Activated CD8-positive, alpha-beta memory T cell treated with anti-CD3 and anti-CD28 coated beads, Interleukin-2, amount 50 U/mL, for 48 hours (primary cell): ENCODE data around the gene ANKRD34C.
A peak's percentile ranks its signal among the peaks of the same experiment; 100 is the strongest.

ENCODE experiments used
- DNase-seq: peaks from one replicate; pipeline ENCODE4 v3.0.0-alpha.2; 2020

The ANKRD34C gene

DNA sequence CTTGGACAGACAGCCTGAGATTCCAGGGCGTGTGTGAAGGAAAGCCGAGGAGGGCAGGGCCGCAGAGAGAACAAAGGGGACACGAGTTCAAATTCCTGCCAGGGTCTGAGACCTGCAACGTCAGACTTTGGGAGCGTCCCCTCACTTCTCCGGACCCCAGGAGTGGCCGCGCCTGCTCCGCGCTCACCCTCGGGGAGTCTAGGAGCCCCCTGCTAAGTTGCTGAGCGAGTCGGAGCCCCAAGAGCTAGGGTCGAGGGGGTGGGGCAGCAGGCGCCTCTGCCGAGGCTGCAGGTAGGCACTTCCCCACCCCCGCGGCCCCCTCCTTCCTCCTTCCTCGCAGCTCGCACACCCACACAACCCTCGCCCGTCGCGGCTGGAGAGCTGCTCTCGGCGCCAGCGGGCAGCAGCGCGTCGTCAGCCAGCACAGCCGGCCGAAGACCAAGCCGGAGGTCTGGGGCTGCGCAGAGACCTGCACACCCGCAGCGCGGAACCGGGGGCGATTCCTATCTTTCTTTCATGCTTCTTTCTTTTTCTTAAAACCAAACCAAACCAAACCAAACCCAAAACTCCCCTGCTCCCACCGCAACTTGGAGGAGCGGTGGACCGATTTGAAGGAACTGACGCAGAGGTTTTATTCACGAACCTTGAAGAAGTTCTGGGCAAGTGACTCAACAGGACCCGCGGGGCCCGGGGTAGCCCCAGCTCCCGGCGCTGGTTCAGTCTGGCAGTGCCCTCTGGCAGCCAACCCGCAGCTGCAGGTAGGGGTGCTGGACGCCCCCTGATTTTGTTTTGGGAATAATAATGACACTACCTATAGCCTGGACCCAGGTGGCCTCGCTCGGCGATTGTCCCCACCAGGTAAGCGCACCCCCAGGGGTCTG, at the start of gene ANKRD34C:
Gene ANKRD34C, plus strand, starts transcription at position 352 of the 881 bp plus-strand sequence. CDS start 10,563 bp downstream, outside the sequence.
- no peak for DNase-seq

DNA sequence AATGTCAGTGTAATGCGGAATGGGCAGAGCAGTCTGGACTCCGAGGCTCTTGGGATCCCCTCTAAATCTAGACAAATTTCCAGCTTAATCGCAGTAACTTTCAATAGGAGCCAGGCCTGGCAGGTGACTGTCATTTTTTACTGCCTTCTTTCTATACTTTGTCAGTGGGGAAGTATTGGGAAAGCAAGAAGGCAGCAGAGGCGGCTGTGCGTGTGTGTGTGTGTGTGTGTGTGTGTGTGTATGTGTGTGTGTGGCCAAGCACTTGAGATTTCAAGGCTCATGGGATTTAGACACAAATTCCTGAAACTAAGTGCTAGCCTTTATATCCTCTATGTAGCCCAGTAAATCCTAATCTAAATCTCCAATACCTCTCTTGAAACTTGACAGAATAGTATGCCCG, 49.3 kb upstream of the ANKRD34C start:
- DNase-seq, result no peak

DNA sequence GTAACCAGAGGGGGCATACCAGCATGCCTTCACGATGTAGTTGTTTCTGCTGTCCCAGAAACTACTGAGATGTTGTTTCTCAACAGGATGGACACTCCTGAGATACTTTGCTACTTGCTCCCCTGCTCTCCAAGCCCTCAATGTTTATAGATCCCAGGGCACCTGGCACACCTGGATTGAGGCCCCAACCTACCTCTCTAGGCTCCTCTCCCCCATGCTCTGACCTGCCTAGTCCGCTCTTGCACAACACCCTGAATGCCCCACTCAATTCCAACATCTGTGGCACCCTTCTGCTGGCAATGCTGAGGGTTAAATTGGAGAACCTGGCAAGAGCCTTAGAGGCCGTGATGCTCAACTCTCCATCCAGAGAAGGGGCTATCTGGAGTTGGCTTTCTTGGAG, 42.5 kb upstream of the ANKRD34C start:
- no peak for DNase-seq

DNA sequence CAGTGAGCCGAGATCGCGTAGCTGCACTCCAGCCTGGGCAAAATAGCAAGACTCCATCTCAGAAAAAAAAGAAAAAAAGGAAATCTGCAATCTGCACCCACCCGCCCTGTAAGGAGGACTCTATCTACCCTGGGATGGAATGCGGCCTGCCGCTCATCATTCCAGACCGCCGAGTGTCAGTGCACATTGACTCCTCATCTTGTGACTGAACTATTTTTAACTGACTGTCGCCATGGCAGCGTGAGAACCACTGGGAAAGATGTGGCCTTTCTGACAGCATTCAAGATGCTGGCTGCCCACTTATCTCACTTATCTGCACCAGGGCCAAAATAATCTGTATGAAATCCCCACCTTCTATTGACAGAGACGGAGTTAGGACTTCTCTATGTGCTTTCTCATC, 38.8 kb upstream of the ANKRD34C start:
- no peak for DNase-seq

DNA sequence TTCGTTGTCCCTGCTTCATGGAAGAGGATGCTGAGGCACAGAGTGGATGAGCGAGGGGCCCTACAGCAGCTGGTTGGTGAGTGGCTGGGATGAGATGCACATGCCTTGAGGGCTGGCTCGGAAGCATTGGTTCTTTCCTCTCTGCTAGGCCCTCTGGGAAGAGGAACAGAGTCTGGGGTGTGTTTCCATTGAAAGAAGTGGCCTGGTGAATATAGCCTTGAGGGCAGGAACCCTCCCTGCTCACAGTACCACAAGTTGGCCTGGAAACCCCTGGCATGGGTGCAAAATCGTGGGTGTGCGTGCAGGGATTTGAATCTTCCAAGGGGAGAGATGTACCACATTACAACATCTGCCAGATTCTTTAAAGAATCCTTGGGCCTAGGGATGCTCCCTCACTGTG, 37.6 kb upstream of the ANKRD34C start:
- no peak for DNase-seq

DNA sequence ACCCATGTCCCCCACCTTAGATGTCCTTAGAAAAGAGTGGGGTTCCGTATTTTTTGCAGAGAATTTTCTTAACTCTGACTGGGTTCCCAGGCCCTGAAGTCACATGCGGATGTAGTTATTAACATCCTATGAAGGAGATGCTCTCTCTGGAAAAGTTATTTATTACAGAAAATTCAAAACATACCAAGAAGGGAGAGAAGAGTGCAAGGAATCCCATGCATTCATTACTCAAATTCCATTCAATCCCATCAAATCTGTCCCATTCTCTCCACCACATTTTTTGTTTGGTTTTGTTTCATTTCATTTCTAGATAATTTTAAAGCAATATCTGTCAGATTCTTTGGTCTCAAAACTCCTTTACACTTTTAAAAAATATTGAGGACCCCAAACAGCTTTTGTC, 34.3 kb upstream of the ANKRD34C start:
- no peak for DNase-seq

DNA sequence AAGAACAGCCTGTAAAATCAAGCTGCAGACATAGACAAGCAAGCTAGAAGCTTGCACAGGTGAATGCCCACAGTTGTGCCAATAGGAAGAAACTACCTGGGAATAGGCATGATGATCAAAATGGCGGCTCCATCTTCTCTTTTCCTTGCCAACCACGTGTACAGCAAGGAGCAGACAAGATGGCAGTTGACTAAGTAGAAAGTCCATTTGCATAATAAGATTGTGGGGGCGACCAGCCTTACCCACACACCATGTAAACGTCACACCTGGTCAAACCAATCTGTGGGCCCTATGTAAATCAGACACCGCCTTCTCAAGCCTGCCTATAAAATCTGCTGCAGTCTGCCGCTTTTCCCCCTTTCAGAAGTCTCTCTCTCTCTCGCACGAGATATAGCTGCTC, 25.1 kb upstream of the ANKRD34C start:
- no peak for DNase-seq

DNA sequence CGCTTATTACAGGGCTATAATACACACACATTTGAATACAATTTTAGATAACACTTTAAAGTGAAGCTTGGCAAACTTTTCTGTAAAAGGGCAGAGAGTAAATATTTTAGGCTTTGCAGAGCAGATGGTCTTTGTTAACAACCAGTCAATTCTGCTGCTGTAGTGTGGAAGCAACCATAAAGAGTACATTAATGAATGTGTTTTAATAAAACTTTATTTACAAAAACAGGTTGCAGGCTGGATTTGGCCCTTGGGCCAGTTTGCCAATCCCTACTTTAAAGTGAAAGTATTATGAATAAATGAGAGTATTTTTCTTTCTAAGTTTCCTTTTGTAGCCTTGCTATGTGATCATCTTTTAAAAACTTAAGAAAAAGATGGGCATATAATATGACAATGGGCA, 20.7 kb upstream of the ANKRD34C start:
- no peak for DNase-seq

DNA sequence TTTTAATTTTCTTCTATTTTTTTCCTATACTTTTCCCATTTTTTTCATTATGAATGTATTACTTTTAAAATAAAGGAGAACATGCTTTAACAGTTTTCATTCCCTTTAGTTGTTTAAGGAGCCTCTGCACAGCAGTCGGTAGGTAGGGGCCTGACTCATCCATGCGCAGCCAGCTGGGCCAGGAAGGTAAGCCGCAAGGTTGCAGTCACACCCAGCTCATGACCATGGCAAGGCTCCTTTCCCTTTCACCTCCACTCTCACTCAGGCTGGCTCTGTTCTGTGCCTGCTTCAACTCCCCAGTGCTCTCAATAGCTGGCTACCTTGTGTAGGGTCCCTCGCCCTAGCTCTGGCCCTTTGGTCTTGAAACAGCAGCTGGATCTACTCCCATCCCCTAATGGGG, 17.4 kb upstream of the ANKRD34C start:
- no peak for DNase-seq

DNA sequence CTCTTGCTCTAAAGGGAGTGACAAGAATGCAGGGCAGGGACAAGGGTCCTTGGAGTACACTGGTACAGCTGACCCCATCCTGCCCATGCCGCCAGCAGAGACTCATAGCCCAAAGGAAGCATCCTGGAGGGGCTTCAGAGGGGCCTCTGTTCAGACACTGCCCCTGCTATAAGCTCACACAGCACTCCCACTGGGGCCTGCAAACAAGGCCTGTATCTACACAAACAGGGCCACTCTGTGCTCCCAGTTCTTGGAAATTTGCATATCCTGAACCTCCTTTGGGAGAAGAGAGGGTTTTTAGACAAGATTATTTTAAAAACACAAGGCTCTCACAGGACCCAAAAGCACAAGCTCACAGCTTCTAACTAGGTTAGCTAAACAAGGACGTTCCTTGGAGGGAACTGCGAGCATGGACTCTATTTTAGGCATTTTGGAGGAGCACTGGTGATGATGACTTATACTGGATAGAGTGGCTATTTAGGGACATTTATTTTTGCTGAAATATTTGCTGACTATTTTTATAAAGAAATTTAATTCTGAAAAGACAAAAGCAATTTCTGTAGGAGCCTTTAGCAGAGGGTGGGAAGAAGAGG, 16.4 kb upstream of the ANKRD34C start:
- no peak for DNase-seq

DNA sequence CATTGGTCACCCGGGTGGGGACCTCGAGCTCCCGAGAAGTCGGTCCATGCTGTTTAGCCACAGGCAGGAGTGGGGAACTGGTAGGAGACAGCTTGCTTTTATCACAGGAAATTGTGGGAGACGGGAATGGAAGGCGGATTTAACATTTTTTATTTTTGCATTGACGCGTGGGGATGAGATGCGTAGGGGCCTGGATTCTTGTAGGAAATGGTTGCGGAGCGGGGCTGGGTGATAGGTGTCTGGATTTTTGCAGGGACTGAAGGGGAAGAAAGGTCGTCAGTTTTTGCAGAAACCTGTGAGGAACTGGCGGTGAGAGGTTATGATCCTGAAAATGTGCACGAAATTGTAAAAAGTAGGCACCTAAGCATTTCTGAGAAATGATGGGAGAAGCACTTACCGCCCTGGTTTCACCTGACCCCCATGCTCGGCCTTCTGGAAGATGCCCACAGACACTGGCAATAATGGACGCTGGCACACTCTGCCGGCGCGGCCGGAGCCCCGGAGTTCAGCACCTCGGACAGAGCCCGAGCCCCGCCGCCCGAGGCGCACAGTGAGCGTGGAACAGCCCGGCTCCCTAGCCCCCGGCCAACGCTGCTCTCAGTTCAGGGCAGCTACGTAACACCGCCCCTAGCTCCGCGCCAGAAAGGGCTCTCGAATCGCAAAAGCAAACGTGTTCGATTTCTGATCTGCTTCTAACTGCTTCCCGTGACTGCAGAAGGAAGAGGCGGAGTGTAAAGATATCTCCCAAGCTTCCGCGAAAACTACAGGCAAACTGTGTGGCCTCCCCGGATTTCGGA, 928 bp downstream of the ANKRD34C start:
- peak; percentile 79 for DNase-seq

DNA sequence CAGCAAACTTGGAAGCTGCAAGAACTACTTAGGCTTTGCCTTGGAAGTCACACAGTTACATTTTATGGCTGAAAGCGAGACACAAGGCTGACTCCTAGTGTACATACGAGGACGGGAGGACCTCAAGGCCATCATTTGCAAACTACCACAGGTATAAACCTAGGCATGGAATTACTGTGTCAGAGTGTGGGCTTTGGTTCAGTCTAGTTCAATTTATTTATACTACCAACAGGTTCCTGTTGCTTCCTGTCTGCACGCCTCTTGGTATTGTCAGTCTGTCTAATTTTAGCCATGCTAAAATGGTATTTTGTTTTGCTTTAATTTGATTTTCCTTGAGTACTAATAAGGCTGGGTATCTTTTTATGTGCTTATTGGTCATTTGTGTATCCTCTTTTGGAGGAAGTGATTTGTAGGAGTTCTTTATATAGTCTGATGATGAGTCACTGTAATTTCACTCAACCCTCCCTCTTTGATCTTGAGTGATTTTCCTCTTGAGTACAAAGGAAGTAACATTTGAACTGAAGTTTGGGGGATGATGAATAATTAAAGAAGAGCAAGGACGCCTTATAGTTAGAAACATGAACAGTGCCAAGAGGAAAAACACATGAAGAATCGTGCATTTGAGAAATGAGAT, 8.2 kb downstream of the ANKRD34C start:
- DNase-seq, result no peak

DNA sequence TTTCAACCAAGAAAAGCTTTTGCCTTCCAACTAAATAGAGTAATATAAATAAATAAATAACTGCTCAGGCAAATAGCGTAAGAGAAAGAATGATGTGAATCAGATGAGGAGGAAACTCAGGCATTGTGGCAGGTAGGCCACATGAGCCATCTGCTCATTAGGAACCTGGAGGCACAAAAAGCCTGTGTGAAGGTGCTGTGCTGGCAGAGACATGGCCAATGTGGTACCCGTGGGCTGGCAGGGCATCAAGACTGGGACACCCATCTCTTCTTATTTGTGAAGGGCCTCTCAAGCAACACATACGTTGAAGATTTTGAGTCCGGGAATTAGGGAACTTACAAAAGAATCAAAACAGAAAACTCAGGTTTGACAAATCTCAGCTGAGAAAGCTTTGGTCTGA, 9.5 kb downstream of the ANKRD34C start:
- DNase-seq, result no peak

DNA sequence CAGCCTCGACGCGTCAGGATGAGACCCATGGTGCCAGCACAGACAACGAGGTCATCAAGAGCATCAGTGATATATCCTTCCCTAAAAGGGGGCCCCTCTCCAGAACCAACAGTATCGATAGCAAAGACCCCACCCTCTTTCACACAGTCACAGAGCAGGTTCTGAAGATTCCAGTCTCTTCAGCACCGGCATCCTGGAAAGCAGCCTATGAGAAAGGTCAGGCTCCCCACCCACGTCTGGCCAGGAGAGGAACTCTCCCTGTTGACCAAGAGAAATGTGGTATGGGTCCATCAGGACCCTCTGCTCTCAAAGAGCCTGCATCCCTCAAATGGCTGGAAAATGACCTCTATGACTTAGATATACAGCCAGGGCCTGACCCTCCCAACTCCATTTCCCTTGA, 11.6 kb downstream of the ANKRD34C start:
- DNase-seq, result no peak

DNA sequence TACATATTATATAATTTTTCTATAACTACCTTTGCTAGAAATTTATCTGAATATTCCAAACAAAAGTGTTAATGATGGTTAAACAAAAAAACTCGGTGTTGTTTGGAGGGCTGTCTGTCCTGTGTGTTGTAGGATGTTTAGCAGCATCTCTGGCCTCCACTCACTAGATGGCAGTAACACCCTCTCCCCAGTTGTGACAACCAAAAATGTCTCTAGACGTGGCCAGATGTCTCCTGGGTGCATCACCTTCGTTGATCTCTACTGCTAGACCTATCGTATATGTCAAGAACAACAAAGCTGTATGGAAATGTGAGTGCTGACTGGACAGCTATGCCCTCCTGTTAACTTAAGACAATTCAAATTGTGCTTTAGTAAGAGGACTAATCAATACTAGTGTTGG, 14.1 kb downstream of the ANKRD34C start:
- no peak for DNase-seq

DNA sequence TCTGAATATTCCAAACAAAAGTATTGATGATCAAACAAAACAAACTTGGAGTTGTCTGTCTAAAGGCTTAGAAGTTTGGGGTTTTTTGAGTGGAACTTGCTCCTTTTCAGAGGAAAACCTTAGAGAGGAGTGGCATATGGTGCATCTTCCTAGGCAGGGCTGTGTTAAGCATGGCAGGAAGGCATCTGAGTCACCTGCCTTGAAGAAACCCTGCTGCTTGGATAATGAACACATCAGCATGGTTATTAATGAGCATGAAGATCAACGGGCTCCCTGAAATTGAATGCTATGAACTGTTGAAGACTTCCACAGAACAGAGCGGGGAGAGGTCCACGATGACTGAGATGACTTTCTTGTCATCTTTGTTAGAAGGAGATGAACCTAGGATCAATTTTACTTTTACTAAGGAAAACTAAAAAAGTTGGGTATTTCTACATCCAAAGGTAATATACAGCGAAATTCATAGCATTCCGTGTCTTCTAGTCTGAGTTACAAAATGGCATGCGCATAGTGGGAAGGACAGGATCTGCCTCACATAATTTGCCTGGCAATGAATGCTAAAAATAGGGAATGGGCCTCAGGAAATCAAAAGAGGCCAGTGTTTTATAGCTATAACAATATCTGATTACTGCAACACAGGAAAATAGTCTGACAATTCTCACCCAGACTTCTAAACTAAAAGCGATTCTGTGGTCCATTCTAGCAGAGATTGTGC, 16.8 kb downstream of the ANKRD34C start:
- DNase-seq, result no peak

DNA sequence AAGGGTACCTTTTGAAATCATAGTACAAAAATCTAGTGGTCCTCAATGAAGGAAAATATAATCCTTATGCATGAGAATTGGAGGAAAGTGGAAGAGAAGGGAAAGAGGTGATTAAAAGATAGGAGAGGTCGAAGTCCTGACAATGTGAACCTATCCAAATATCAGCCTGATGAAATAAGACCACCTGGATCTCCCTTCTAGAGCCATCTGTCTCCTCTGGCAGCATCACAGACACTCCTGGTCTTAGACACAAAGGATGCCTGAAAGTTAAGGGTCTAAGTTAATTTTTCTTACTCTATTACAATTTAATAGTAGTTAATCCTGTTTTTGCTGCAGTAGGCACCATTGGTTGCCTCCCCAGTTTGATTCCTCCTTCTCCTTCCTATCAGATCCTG, 17.3 kb downstream of the ANKRD34C start:
- no peak for DNase-seq

DNA sequence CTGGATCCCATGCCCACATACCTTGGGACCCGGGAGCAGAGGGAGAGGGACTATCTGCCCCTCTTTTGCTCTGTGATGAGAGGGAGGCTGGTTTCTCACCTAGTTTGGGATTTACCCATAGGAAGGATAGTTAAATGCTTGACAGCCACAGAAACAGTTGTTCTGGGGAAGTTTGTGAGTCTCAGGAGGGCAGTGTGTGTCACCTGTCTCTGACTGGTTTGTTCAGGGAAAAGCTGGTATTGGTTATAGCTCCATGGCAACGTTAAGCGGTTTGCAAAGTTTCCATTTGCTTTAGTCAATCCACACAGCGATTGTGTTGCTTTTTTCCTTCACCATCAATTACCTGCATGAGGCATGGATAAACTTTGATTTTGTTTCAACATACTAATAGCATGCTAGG, 24.7 kb downstream of the ANKRD34C start:
- DNase-seq, result no peak

DNA sequence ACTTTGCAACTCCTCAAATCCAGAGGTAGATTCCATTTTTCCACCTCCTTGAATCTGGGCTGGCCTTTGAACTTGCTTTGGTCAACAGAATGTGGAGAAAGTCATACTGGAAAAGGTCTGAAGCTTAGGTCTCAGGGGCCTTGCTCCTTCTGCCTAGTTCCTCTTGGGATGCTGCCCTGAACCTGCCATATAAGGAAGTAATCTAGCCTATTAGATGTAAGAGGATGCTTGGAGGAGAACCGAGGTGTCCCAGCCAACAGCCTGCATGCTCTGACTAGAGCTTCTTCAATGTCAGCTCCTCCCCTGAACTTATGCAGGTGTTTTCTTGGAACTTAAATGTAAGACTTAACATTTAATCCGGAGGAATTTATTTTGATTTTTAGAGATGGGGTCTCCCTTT, 26.4 kb downstream of the ANKRD34C start:
- no peak for DNase-seq

DNA sequence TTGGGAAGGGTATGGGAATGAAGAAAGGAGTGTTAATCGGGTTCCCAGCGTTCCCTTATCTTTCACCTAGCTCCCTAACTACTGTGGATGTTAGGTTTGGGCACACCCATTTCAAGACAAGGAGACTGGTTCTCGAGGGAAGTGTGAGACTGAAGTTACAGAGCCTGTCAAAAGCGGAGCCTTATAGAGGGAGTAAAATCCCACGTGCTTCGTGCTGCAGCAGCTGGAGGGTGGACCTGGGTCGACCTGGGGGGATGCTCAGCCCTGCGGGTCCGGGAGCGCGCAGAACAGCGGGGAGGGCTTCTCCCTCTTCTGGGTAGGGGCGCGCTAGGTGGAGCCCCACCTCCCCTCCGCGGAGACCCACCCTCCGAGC, 28.1 kb downstream of the ANKRD34C start:
- no peak for DNase-seq

DNA sequence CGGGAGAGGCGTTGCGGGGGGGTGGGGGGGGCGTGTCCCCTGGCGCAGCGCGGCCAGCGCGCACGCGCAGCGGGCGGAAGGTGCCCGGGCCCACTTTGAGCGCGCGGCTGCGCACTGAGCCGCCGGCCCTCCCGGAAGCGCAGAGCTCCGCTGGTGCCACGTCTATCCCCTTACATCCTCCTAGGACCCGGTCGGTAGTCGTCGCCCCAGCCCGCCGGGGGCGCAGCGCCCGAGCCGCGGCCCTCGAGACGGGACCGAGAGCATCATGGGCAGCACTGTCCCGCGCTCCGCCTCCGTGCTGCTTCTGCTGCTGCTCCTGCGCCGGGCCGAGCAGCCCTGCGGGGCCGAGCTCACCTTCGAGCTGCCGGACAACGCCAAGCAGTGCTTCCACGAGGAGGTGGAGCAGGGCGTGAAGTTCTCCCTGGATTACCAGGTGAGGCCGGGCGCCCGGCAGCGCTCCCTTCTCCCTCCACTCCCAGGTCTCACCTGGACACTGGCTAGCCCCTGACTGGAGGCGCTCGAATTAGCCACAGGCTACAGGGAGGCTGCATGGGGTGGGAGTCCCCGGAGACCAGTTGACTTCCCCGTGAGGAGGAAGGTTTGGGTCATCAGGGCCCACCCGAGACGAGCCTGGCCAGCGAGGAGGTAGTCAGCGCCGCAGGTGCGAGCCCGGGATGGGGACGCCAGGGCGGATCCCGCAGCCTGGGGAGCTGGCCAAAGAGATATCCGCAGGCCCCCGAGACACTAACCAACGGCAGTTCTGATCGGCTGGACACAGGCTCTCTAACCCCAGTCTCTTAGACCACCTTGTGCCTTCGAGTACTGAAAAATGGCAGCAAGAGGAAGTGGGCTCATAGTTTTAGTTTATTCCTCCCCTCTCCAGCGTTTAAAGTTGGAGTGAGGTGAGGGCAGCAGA, 28.7 kb downstream of the ANKRD34C start, which contains the start of gene TMED3:
Gene TMED3, plus strand, starts transcription at position 128 of the 916 bp plus-strand sequence. Its CDS starts 138 bp downstream, at position 266.
- DNase-seq, result peak; percentile 90
